HG03378 (cell line): ENCODE data around the gene MAPT.

Experiments used
- ATAC-seq: cut with Tn5 transposase; IDR thresholded peaks from one replicate; pipeline ENCODE4 v1.9.1; 2021; ENCODE audit warnings: mild to moderate bottlenecking, moderate library complexity; ENCODE audit not compliant: unreplicated experiment

The MAPT gene

GRCh38 chr17:45969726-45970125 is 75.4 kb downstream of the MAPT start:
- ATAC-seq = no peak

GRCh38 chr17:45970659-45971058 is 76.3 kb downstream of the MAPT start:
- ATAC-seq = no peak

- ATAC-seq = no peak
Measured at GRCh38 chr17:45971698-45972141, 77.4 kb downstream of the MAPT start.

- no peak for ATAC-seq
Measured at GRCh38 chr17:45972531-45972930, 78.2 kb downstream of the MAPT start.

GRCh38 chr17:45973099-45973780 is 78.9 kb downstream of the MAPT start:
- ATAC-seq = no peak

- no peak for ATAC-seq
Measured at GRCh38 chr17:45973946-45974859, 79.8 kb downstream of the MAPT start.

- ATAC-seq = no peak
Measured at GRCh38 chr17:45974916-45975630, 80.7 kb downstream of the MAPT start.

GRCh38 chr17:45975640-45976295 is 81.4 kb downstream of the MAPT start:
- ATAC-seq = no peak

GRCh38 chr17:45976391-45976754 is 82.0 kb downstream of the MAPT start:
- ATAC-seq = no peak

- ATAC-seq = no peak
Measured at GRCh38 chr17:45976755-45977505, 82.6 kb downstream of the MAPT start.

- no peak for ATAC-seq
Measured at GRCh38 chr17:45977506-45977824, 83.1 kb downstream of the MAPT start.

- no peak for ATAC-seq
Measured at GRCh38 chr17:45977976-45978626, 83.7 kb downstream of the MAPT start.

- no peak for ATAC-seq
Measured at GRCh38 chr17:45979137-45979536, 84.8 kb downstream of the MAPT start.

- ATAC-seq = no peak
Measured at GRCh38 chr17:45980855-45981254, 86.5 kb downstream of the MAPT start.

- no peak for ATAC-seq
Measured at GRCh38 chr17:45981306-45981705, 87.0 kb downstream of the MAPT start.

- no peak for ATAC-seq
Measured at GRCh38 chr17:45982791-45983613, 88.6 kb downstream of the MAPT start.

- no peak for ATAC-seq
Measured at GRCh38 chr17:45983614-45984310, 89.4 kb downstream of the MAPT start.

GRCh38 chr17:45984368-45984767 is 90.0 kb downstream of the MAPT start:
- ATAC-seq = no peak
